HAP-1 (cell line): ENCODE measurements around the gene CFTR.
"Not testable (repeated sequence)": the region's sequence is repeated elsewhere in the genome, so short reads cannot be mapped to it uniquely, and the experiment has no call there.

Experiments used
- DNase-seq, 2 experiments: peaks; one replicate each; pipeline ENCODE4 v3.0.0-alpha.2; 2016 to 2020; ENCODE audit warnings: low spot score in 2 of 2
- H3K27me3 ChIP-seq: fragments of 250-450 bp; sonication (Bioruptor Pico); 2 replicates; pipeline ENCODE4 v1.5.1; 2020; ENCODE audit warnings: low read depth, mild to moderate bottlenecking, moderate library complexity
- H3K36me3 ChIP-seq: fragments of 250-450 bp; sonication (Bioruptor Pico); replicated peaks from 2 replicates; pipeline ENCODE4 v1.5.1; 2020; ENCODE audit warnings: mild to moderate bottlenecking
- H3K4me1 ChIP-seq: fragments of 250-450 bp; sonication (Bioruptor Pico); 2 replicates; pipeline ENCODE4 v1.5.1; 2020; ENCODE audit warnings: mild to moderate bottlenecking
- H3K4me3 ChIP-seq: fragments of 250-450 bp; sonication (Bioruptor Pico); 2 replicates; pipeline ENCODE4 v1.5.1; 2020; ENCODE audit warnings: mild to moderate bottlenecking, moderate library complexity
- H3K9me3 ChIP-seq: fragments of 250-450 bp; sonication (Bioruptor Pico); 2 replicates; pipeline ENCODE4 v1.5.1; 2020; ENCODE audit warnings: mild to moderate bottlenecking, moderate library complexity
- in situ Hi-C: fragments of 300-500 bp; cut with MboI; formaldehyde crosslinking; loops from 3 replicates; pipeline ENCODE4 v1.14.3; 2020; ENCODE audit warnings: low sequenced_read_pairs, inconsistent platforms, mixed read lengths

The CFTR gene

DNA sequence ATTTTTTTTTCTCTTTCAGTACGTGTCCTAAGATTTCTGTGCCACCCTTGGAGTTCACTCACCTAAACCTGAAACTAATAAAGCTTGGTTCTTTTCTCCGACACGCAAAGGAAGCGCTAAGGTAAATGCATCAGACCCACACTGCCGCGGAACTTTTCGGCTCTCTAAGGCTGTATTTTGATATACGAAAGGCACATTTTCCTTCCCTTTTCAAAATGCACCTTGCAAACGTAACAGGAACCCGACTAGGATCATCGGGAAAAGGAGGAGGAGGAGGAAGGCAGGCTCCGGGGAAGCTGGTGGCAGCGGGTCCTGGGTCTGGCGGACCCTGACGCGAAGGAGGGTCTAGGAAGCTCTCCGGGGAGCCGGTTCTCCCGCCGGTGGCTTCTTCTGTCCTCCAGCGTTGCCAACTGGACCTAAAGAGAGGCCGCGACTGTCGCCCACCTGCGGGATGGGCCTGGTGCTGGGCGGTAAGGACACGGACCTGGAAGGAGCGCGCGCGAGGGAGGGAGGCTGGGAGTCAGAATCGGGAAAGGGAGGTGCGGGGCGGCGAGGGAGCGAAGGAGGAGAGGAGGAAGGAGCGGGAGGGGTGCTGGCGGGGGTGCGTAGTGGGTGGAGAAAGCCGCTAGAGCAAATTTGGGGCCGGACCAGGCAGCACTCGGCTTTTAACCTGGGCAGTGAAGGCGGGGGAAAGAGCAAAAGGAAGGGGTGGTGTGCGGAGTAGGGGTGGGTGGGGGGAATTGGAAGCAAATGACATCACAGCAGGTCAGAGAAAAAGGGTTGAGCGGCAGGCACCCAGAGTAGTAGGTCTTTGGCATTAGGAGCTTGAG, at the start of gene CFTR:
Gene CFTR, plus strand, starts transcription at position 801 of the 830 bp plus-strand sequence. CDS start 70 bp downstream, outside the sequence.
- H3K4me3 ChIP-seq, result no peak within 1 kb of the TSS
- peaks cover 9% of the 10 kb centered on the region for H3K4me1 ChIP-seq
- in situ Hi-C loops, result no loop called here
- no peaks in the 10 kb centered on the region for H3K9me3 ChIP-seq
- H3K36me3 ChIP-seq, result no peaks in the 10 kb centered on the region
- DNase-seq, result no peak
- peaks cover 55% of the 10 kb centered on the region for H3K27me3 ChIP-seq

DNA sequence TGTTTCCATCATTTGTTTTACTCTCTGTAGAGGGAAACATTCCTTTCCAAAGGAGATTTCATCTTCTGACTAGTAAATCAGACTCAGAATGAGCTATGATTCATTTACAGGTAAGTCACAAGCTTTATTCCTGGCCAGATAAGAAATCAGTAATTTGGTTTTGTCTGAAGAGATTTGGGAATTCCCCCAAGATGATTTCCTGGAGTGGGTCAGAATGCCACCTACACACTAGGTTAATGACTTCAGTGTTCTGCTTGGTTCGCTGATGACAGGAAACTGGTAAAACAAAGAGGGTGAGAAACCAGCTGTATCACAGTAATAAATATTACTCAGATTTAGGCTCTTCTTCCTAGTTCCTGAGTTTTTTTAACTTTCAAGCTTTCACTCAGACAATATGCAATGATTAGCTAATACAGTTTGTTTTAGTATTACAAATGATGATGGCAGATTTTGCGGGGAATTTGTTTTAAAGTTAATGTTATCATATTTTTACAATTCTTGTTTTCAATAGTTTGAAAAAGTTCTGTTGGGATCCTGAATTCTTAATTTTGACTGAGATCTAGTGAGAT, 44.3 kb upstream of the CFTR start:
- 0 out of 2 replicates have a peak, but pooled peaks cover under 1% of the 10 kb centered on the region for H3K27me3 ChIP-seq
- in situ Hi-C loops, result no loop called here
- no peaks in the 10 kb centered on the region for H3K4me1 ChIP-seq
- no peaks in the 10 kb centered on the region for H3K9me3 ChIP-seq
- no peak overlapping the region for H3K4me3 ChIP-seq
- no peak for DNase-seq
- H3K36me3 ChIP-seq, result no peaks in the 10 kb centered on the region

GRCh38 chr7:117444646-117445045, 35.2 kb upstream of the CFTR start:
- Histone ChIP-seq H3K36me3 (no peaks in the 10 kb centered on the region), H3K4me3 (no peak overlapping the region), H3K9me3 (no peaks in the 10 kb centered on the region), H3K4me1 (no peaks in the 10 kb centered on the region), H3K27me3 (no peaks in the 10 kb centered on the region; the same call in 1 of the 2 replicates)
- in situ Hi-C loops, result no loop called here
- DNase-seq, result no peak

- no peaks in the 10 kb centered on the region for H3K36me3 ChIP-seq
- H3K9me3 ChIP-seq, result no peaks in the 10 kb centered on the region
- H3K27me3 ChIP-seq, result no peaks in the 10 kb centered on the region; the same call in 1 of the 2 replicates
- H3K4me1 ChIP-seq, result no peaks in the 10 kb centered on the region
- DNase-seq, result no peak
- no peak overlapping the region for H3K4me3 ChIP-seq
- in situ Hi-C loops, result no loop called here
These were observed 34.6 kb upstream of the CFTR start for GRCh38 chr7:117445206-117445605.

DNA sequence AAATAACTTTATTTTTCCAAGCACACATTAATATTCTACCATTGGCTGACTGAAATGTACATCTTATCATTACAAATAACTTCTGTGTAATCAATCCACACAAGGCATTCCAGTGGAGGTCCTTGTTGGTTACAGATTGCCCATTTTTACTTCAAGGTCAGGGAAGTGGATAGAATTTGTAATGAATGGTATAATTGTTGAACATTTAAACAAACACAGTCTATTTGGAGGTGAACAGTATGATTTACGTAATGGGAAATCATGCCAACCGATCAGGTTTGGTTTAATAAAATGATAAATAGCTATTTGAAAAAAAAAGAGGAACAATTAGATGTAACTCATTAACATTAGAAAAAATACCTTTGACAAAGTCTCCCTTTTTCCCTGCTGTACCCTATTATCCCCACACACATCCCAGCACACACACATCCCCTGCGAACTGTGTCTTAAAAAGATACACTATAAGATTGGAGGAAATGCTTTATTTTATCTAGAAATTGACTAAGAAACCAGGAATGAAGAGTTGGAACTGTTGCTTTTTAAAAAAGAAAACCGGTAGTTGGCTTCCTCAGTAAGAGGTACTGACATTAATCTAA, 33.5 kb upstream of the CFTR start:
- Histone ChIP-seq H3K27me3 (no peaks in the 10 kb centered on the region; the same call in 1 of the 2 replicates), H3K4me3 (no peak overlapping the region), H3K9me3 (no peaks in the 10 kb centered on the region), H3K36me3 (no peaks in the 10 kb centered on the region), H3K4me1 (no peaks in the 10 kb centered on the region)
- in situ Hi-C loops, result no loop called here
- no peak for DNase-seq

- DNase-seq, result no peak
- in situ Hi-C loops, result no loop called here
These were observed 31.2 kb upstream of the CFTR start for GRCh38 chr7:117448655-117449054.

DNA sequence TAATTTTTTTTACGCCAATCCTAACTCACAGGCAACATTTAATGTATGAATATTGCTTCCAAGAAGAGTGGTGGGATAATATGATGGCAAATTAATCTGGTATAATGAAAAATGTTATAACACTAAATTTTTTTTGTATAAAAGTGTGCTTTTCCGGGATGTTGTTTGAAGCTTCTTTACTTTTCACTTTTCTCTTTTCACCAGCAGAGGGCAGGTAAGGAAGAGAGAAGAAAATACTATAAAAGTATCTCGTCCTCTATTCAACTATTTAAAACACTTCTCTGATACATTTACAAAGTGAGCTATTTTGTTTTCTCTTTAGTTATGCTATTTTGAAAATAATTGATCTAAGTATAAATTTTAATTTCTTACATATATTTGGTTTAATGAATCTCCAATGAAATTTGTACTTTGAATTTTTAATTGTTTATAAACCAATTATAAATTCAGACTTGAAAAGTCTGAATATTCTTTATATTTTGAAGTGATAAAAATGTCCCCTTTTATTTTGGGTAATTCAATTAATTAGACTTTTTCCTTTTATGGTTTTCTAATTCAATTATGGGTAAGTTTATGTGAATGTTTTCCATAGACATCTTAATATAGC, 20.7 kb upstream of the CFTR start:
- in situ Hi-C loops, result no loop called here
- Histone ChIP-seq H3K27me3 (0 out of 2 replicates have a peak, but pooled peaks cover 2% of the 10 kb centered on the region), H3K4me1 (no peaks in the 10 kb centered on the region), H3K4me3 (no peak overlapping the region), H3K9me3 (no peaks in the 10 kb centered on the region), H3K36me3 (no peaks in the 10 kb centered on the region)
- peak in 1 of 2 experiments; percentile 43 for DNase-seq

More at GRCh38 chr7:117448655-117449054, 31.2 kb upstream of the CFTR start:
- no peak overlapping the region for H3K4me3 ChIP-seq
- no peaks in the 10 kb centered on the region; the same call in 1 of the 2 replicates for H3K27me3 ChIP-seq
- no peaks in the 10 kb centered on the region for H3K36me3 ChIP-seq
- no peaks in the 10 kb centered on the region for H3K4me1 ChIP-seq
- H3K9me3 ChIP-seq, result no peaks in the 10 kb centered on the region

- no peak for DNase-seq
- H3K4me3 ChIP-seq, result no peak overlapping the region
- H3K9me3 ChIP-seq, result no peaks in the 10 kb centered on the region
- no peaks in the 10 kb centered on the region for H3K4me1 ChIP-seq
- H3K36me3 ChIP-seq, result no peaks in the 10 kb centered on the region
- in situ Hi-C loops, result no loop called here
- 0 out of 2 replicates have a peak, but pooled peaks cover 2% of the 10 kb centered on the region for H3K27me3 ChIP-seq
These were observed 20.1 kb upstream of the CFTR start for GRCh38 chr7:117459735-117460134.

GRCh38 chr7:117460815-117461214, 19.0 kb upstream of the CFTR start:
- H3K36me3 ChIP-seq, H3K4me1 ChIP-seq, H3K27me3 ChIP-seq, in situ Hi-C loops, DNase-seq, H3K4me3 ChIP-seq, H3K9me3 ChIP-seq: not testable (repeated sequence)

- in situ Hi-C loops, result no loop called here
- Histone ChIP-seq H3K4me1 (no peaks in the 10 kb centered on the region), H3K36me3 (no peaks in the 10 kb centered on the region), H3K4me3 (no peak overlapping the region), H3K27me3 (peaks cover 11% of the 10 kb centered on the region), H3K9me3 (no peaks in the 10 kb centered on the region)
- no peak for DNase-seq
These were observed 11.7 kb upstream of the CFTR start for GRCh38 chr7:117468174-117468573.

DNA sequence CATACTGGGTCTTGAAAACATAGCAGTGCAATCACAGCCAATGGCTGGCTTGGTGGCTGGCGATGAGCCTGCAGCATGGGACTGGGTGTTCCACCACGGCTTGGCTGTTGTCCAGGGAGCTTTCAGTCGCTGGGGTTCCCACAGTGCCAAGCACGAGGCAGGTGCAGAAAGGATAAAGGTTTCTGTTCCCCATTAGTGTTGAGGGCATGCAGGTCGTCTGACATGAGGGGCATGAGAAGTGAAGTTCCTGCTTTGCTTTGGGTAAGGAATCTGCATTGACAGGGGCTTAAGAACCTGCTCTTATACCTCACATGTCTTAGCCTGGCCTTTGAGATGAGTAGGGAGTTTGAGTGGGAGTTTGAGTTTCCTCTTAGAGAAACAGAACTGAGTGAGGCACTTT, 9.0 kb upstream of the CFTR start:
- Histone ChIP-seq H3K27me3 (peaks cover 29% of the 10 kb centered on the region), H3K4me3 (no peak overlapping the region), H3K9me3 (no peaks in the 10 kb centered on the region), H3K4me1 (no peaks in the 10 kb centered on the region), H3K36me3 (no peaks in the 10 kb centered on the region)
- no peak for DNase-seq
- in situ Hi-C loops, result no loop called here

DNA sequence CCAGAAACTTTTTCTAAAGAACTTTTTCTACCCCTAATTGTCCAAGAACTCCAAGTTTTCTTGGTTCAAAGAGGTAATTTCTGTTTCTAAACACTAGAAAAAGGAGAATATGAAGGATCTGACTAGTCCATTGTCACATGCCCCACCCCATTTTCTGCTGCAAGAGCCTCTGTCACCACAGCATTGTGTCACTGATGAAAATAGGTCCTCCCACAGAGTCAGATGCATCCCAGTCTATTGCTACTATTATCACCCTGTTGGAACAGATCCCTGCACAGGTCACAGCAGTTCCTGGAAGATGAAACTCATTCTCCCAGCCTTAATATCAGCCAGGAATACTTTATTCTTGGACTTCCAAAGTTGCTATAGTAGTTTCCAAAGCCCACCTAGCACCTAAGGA, 7.5 kb upstream of the CFTR start:
- no peak overlapping the region for H3K4me3 ChIP-seq
- in situ Hi-C loops, result no loop called here
- DNase-seq, result no peak

GRCh38 chr7:117476557-117477215, 3.1 kb upstream of the CFTR start:
- H3K9me3 ChIP-seq, result no peaks in the 10 kb centered on the region

More for the DNA sequence above, 7.5 kb upstream of the CFTR start:
- H3K27me3 ChIP-seq, result peaks cover 41% of the 10 kb centered on the region
- H3K4me1 ChIP-seq, result no peaks in the 10 kb centered on the region
- no peaks in the 10 kb centered on the region for H3K9me3 ChIP-seq
- H3K36me3 ChIP-seq, result no peaks in the 10 kb centered on the region

More at GRCh38 chr7:117476557-117477215, 3.1 kb upstream of the CFTR start:
- no peaks in the 10 kb centered on the region for H3K36me3 ChIP-seq
- in situ Hi-C loops, result no loop called here
- H3K4me3 ChIP-seq, result no peak overlapping the region
- H3K4me1 ChIP-seq, result peaks cover 6% of the 10 kb centered on the region
- H3K27me3 ChIP-seq, result peaks cover 58% of the 10 kb centered on the region
- no peak for DNase-seq
